SU-DHL-6 (cell line): ENCODE results near the gene XKR8.

Source experiments
- EZH2phosphoT487 ChIP-seq: fragments of 200-600 bp; sonication (generic), shearing (Covaris generic); conservative IDR thresholded peaks from 2 replicates; pipeline ENCODE4 v1.6.1; 2018; ENCODE audit warnings: mild to moderate bottlenecking, antibody characterized with exemption, low read length, moderate library complexity, mixed read lengths
- TF ChIP-seq, protein P1 (sequence below): fragments of 200-600 bp; sonication (generic); IDR thresholded peaks from one replicate; pipeline ENCODE4 v1.5.1; 2017; ENCODE audit warnings: antibody characterized with exemption, mild to moderate bottlenecking, low read length, moderate library complexity; ENCODE audit not compliant: insufficient read depth, poor library complexity, severe bottlenecking

DNA sequence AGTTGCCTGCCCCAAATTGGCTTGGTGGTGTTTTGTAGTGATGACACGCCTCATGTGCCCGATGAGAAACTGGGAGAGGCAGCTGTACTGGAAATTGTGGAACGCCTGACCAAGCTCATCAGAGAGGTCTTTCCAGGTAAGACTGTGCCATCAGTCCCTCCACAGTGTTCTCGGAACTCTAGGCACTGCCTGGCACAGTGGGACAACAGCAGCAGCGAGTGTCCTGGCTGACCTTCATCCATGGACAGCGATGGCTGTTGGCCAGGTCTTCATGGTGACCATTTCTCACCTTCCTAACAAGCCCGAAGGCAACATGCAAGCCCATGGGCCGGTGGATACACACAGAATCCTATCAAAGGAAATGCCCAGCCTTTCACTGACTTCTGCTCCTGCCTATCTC is 10.7 kb upstream of the XKR8 start:
- TF ChIP-seq, protein P1, sequence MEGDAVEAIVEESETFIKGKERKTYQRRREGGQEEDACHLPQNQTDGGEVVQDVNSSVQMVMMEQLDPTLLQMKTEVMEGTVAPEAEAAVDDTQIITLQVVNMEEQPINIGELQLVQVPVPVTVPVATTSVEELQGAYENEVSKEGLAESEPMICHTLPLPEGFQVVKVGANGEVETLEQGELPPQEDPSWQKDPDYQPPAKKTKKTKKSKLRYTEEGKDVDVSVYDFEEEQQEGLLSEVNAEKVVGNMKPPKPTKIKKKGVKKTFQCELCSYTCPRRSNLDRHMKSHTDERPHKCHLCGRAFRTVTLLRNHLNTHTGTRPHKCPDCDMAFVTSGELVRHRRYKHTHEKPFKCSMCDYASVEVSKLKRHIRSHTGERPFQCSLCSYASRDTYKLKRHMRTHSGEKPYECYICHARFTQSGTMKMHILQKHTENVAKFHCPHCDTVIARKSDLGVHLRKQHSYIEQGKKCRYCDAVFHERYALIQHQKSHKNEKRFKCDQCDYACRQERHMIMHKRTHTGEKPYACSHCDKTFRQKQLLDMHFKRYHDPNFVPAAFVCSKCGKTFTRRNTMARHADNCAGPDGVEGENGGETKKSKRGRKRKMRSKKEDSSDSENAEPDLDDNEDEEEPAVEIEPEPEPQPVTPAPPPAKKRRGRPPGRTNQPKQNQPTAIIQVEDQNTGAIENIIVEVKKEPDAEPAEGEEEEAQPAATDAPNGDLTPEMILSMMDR, result no peak
- no peak for TF ChIP-seq EZH2phosphoT487
